Panc1 (cell line): ENCODE data around the gene RIOX2. TPM values are rescaled to one million over a fixed set of nuclear protein-coding genes. Genes with fewer than 3 reads are reported as not detected.

ENCODE experiments used
- ATAC-seq: fragments of 200-7000 bp; cut with Tn5 transposase; 2 replicates; pipeline ENCODE4 v1.9.1; 2020; ENCODE audit warnings: mild to moderate bottlenecking, moderate library complexity
- BruUV-seq: library from RNA; stranded (reverse); fragments of 400-500 nt; replicated peaks from 2 replicates; lab custom pipeline; 2021; lab: Mats Ljungman, UMichigan
- CTCF ChIA-PET: fragments of 300-600 bp; sonication (Branson Sonifier 250); formaldehyde crosslinking; loops from one replicate; lab custom pipeline; 2022; ENCODE audit warnings: antibody characterized with exemption; lab: Charles Lee
- POLR2A ChIA-PET: fragments of 300-600 bp; sonication (Branson Sonifier 250); formaldehyde crosslinking; loops from one replicate; lab custom pipeline; 2022; ENCODE audit warnings: antibody characterized with exemption; lab: Charles Lee
- DNase-seq: peaks from one replicate; pipeline ENCODE4 v3.0.0-alpha.2; 2010; ENCODE audit warnings: low read depth, low spot score
- H3K27ac ChIP-seq: 2 replicates; pipeline ENCODE4 v1.5.1; 2011; ENCODE audit warnings: mild to moderate bottlenecking, low read length, inconsistent platforms
- H3K27me3 ChIP-seq: fragments of 200-500 bp; sonication (Bioruptor generic); 2 replicates; pipeline ENCODE4 v1.6.0; 2014; ENCODE audit warnings: low read length, inconsistent platforms; ENCODE audit not compliant: control insufficient read depth, insufficient read depth
- H3K36me3 ChIP-seq: fragments of 200-500 bp; sonication (Bioruptor generic); 2 replicates; pipeline ENCODE4 v1.5.1; 2014; ENCODE audit warnings: inconsistent platforms, mild to moderate bottlenecking, low read length, moderate library complexity; ENCODE audit not compliant: control insufficient read depth, insufficient read depth
- H3K4me1 ChIP-seq: 2 replicates; pipeline ENCODE4 v1.5.1; 2011; ENCODE audit warnings: inconsistent platforms, mild to moderate bottlenecking, low read length, moderate library complexity; ENCODE audit not compliant: control insufficient read depth, insufficient read depth
- H3K4me3 ChIP-seq, 2 experiments: 2 replicates each; pipeline ENCODE4 v1.5.1; 2011 to 2012; ENCODE audit warnings: low read depth in 2 of 2, low read length in 2 of 2, mild to moderate bottlenecking in 2 of 2, inconsistent platforms in 1 of 2, moderate library complexity in 1 of 2
- H3K9me3 ChIP-seq: fragments of 200-500 bp; sonication (Bioruptor generic); 2 replicates; pipeline ENCODE4 v1.5.1; 2014; ENCODE audit warnings: low read depth, mild to moderate bottlenecking, inconsistent platforms, low read length, moderate library complexity; ENCODE audit not compliant: control insufficient read depth, insufficient read depth
- POLR2AphosphoS5 ChIP-seq: IDR thresholded peaks from 2 replicates; pipeline ENCODE4 v1.6.1; 2012; ENCODE audit warnings: mild to moderate bottlenecking, low read depth, low read length, moderate library complexity
- SIN3A ChIP-seq: IDR thresholded peaks from 2 replicates; pipeline ENCODE4 v1.6.1; 2012; ENCODE audit warnings: low read depth, mild to moderate bottlenecking, low read length, moderate library complexity, borderline replicate concordance; ENCODE audit not compliant: insufficient read depth
- TCF7L2 ChIP-seq: IDR thresholded peaks from 2 replicates; pipeline ENCODE4 v1.6.1; 2011; ENCODE audit warnings: mild to moderate bottlenecking, low read depth, low read length, inconsistent platforms
- in situ Hi-C: cut with HindIII; loops from 2 replicates; pipeline ENCODE4 v1.10.0; 2016; ENCODE audit warnings: low sequenced_read_pairs, low pct_unique_long_range_greater_than_20kb
- intact Hi-C: fragments of 100-400 bp; cut with micrococcal nuclease; formaldehyde crosslinking; loops from one replicate; pipeline ENCODE4 v1.10.0; 2022; ENCODE audit not compliant: unreplicated experiment
- total RNA-seq: library from RNA; stranded (reverse); gene quantifications from one replicate; pipeline ENCODE4 v1.2.1, GENCODE V29; 2021; ENCODE audit not compliant: unreplicated experiment
- TF ChIP-seq, protein P1 (sequence below): fragments of 450-650 bp; IDR thresholded peaks from 2 replicates; pipeline ENCODE4 v1.5.1; 2017; ENCODE audit warnings: mild to moderate bottlenecking
- TF ChIP-seq, protein P2 (sequence below), 2 experiments: IDR thresholded peaks; 2 replicates each; pipeline ENCODE4 v1.6.1; 2011 to 2012; ENCODE audit warnings: low read depth in 2 of 2, control low read depth in 1 of 2, low read length in 1 of 2, mild to moderate bottlenecking in 1 of 2, moderate library complexity in 1 of 2; ENCODE audit not compliant: insufficient read depth in 1 of 2

RIOX2 gene
- total RNA-seq, 1 experiment from 2014 or later: 44.1 TPM

DNA sequence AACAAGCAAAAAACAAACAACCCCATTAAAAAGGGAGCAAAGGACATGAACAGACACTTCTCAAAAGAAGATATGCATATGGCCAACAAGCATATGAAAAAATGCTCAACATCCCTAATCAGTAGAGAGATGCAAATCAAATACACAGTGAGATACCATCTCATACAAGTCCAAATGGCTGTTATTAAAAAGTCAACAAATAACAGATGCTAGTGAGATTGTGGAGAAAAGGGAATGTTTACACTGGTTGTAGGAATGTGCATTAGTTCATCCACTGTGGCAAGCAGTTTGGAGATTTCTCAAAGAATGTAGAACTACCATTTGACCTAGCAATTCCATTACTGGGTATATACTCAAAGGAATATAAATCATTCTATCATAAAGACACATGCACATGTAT is 44.5 kb downstream of the RIOX2 start:
- Histone ChIP-seq H3K4me3 (no peak overlapping the region), H3K4me1 (no peaks in the 10 kb centered on the region), H3K27me3 (no peaks in the 10 kb centered on the region), H3K9me3 (no peaks in the 10 kb centered on the region), H3K27ac (no peak overlapping the region), H3K36me3 (no peaks in the 10 kb centered on the region)
- intact Hi-C loops (no loop called here), in situ Hi-C loops (no loop called here)
- TF ChIP-seq, protein P1, sequence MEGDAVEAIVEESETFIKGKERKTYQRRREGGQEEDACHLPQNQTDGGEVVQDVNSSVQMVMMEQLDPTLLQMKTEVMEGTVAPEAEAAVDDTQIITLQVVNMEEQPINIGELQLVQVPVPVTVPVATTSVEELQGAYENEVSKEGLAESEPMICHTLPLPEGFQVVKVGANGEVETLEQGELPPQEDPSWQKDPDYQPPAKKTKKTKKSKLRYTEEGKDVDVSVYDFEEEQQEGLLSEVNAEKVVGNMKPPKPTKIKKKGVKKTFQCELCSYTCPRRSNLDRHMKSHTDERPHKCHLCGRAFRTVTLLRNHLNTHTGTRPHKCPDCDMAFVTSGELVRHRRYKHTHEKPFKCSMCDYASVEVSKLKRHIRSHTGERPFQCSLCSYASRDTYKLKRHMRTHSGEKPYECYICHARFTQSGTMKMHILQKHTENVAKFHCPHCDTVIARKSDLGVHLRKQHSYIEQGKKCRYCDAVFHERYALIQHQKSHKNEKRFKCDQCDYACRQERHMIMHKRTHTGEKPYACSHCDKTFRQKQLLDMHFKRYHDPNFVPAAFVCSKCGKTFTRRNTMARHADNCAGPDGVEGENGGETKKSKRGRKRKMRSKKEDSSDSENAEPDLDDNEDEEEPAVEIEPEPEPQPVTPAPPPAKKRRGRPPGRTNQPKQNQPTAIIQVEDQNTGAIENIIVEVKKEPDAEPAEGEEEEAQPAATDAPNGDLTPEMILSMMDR: no peak
- peak; percentile 80 for TF ChIP-seq TCF7L2
- DNase-seq: no peak
- BruUV-seq: no TSS peak
- ChIA-PET POLR2A (no interaction called here), CTCF (no interaction called here)
- peak; percentile 78 for ATAC-seq

DNA sequence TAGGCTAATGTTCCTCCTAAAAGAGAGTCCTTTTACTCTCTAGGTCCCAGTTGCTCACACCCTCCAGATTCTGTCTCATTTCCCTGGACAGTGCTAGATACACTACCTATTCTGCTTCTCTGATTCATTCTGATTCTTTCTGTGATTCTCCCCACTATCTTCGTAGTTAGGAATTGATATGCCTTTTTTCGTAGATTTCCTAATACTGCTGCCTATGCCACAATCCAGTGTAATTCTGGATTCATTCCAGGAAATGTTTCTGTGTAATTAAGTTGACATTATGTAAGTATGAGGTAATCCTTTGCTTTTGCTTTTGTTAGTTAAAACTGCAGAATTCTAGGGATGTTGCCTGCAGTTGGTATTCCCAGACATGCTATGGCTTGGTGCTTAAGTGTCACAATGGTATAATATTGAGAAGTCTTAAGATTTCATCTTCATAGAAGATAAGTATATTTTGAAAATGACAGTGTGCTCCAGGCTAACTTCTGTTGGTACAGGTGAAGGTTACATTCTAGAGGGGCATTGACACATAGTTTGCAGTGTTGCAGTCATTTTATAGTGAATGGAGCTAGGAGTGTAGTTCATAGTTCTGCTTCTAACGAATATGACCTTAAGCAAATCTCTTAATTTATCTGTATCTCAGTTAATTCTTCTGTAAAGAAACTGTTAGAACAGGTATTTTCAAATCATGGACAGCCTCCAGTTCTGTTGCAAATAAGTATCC is 54.3 kb downstream of the RIOX2 start:
- H3K36me3 ChIP-seq: 0 out of 2 replicates have a peak, but pooled peaks cover 3% of the 10 kb centered on the region
- ChIA-PET CTCF (no interaction called here), POLR2A (no interaction called here)
- no peak for DNase-seq
- intact Hi-C loops: loop anchor here (10.0 kb wide), 1 partner anchor 93 kb away; the partner anchor contains the start of gene CRYBG3
- no peaks in the 10 kb centered on the region for H3K9me3 ChIP-seq
- H3K27ac ChIP-seq: no peak overlapping the region
- no peak for ATAC-seq
- no peak overlapping the region for H3K4me3 ChIP-seq
- TF ChIP-seq SIN3A (no peak), POLR2AphosphoS5 (no peak), TCF7L2 (no peak)
- TF ChIP-seq, protein P2, sequence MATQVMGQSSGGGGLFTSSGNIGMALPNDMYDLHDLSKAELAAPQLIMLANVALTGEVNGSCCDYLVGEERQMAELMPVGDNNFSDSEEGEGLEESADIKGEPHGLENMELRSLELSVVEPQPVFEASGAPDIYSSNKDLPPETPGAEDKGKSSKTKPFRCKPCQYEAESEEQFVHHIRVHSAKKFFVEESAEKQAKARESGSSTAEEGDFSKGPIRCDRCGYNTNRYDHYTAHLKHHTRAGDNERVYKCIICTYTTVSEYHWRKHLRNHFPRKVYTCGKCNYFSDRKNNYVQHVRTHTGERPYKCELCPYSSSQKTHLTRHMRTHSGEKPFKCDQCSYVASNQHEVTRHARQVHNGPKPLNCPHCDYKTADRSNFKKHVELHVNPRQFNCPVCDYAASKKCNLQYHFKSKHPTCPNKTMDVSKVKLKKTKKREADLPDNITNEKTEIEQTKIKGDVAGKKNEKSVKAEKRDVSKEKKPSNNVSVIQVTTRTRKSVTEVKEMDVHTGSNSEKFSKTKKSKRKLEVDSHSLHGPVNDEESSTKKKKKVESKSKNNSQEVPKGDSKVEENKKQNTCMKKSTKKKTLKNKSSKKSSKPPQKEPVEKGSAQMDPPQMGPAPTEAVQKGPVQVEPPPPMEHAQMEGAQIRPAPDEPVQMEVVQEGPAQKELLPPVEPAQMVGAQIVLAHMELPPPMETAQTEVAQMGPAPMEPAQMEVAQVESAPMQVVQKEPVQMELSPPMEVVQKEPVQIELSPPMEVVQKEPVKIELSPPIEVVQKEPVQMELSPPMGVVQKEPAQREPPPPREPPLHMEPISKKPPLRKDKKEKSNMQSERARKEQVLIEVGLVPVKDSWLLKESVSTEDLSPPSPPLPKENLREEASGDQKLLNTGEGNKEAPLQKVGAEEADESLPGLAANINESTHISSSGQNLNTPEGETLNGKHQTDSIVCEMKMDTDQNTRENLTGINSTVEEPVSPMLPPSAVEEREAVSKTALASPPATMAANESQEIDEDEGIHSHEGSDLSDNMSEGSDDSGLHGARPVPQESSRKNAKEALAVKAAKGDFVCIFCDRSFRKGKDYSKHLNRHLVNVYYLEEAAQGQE (IDR thresholded peaks at IDR 0.05; ENCODE audit: insufficient read depth in 1 of 2, low read depth in 2 of 2, low read length in 1 of 2): no peak
- TF ChIP-seq, protein P1: no peak
- no peaks in the 10 kb centered on the region for H3K27me3 ChIP-seq
- BruUV-seq: no TSS peak
- in situ Hi-C loops: no loop called here
- H3K4me1 ChIP-seq: peaks cover 12% of the 10 kb centered on the region; the same call in 1 of the 2 replicates
